ENCODE results near the gene PDXK. TPM values are rescaled to one million over a fixed set of nuclear protein-coding genes. Genes with fewer than 3 reads are reported as not detected.

The PDXK gene
- total RNA-seq, 2 donors from 2014 or later, result 90.9 to 105 TPM

DNA sequence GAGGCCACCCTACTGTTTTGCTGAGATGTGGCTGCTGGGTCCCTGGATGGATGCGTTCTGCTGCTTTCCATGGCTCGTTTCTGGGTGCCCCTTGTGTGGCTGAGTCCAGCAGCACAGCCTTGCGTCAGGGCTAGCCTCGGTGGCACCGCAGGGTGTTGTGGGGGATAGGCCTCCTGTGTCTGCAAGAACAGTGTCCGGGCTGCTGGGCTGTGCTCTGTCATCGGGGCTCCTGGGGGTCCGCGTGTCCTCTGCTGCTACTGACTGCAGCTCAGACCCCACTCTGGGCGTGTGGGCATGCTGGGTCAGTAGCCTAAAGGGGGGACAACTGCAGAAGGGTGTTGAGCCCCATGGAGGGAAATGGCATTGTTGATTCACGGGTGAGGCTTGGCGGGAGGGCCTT is 75.4 kb downstream of the PDXK start:
- no peak for DNase-seq
- peaks cover 3% of the 10 kb centered on the region for H3K4me1 Mint-ChIP-seq
- peaks cover 84% of the 10 kb centered on the region for H3K36me3 ChIP-seq (ENCODE audit: control insufficient read depth, insufficient read depth, low read length)
- no peak overlapping the region for H3K9ac ChIP-seq (ENCODE audit: extremely low read depth, low read length, poor library complexity, severe bottlenecking)
- TF ChIP-seq, protein P1, sequence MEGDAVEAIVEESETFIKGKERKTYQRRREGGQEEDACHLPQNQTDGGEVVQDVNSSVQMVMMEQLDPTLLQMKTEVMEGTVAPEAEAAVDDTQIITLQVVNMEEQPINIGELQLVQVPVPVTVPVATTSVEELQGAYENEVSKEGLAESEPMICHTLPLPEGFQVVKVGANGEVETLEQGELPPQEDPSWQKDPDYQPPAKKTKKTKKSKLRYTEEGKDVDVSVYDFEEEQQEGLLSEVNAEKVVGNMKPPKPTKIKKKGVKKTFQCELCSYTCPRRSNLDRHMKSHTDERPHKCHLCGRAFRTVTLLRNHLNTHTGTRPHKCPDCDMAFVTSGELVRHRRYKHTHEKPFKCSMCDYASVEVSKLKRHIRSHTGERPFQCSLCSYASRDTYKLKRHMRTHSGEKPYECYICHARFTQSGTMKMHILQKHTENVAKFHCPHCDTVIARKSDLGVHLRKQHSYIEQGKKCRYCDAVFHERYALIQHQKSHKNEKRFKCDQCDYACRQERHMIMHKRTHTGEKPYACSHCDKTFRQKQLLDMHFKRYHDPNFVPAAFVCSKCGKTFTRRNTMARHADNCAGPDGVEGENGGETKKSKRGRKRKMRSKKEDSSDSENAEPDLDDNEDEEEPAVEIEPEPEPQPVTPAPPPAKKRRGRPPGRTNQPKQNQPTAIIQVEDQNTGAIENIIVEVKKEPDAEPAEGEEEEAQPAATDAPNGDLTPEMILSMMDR (conservative IDR thresholded peaks at IDR 0.05), result no peak
- H3K36me3 Mint-ChIP-seq (ENCODE audit: low read depth), result peaks cover 65% of the 10 kb centered on the region
- no peaks in the 10 kb centered on the region for H3K27me3 Mint-ChIP-seq (ENCODE audit: insufficient read depth)
- H3K4me3 ChIP-seq (ENCODE audit: low read length), result no peak overlapping the region
- 88 to 91% methylated on average over 6 to 12 of the region's 12 CpGs for WGBS, 2 experiments (ENCODE audit: insufficient coverage in 1 of 2, insufficient read length in 1 of 2)
- no peaks in the 10 kb centered on the region for H3K9me3 ChIP-seq (ENCODE audit: control insufficient read depth, low read length)
- H3K27me3 ChIP-seq (ENCODE audit: control insufficient read depth, insufficient read depth, low read length, poor library complexity, severe bottlenecking), result no peaks in the 10 kb centered on the region
- H3K4me1 ChIP-seq (ENCODE audit: control insufficient read depth, insufficient read depth, low read length), result no peaks in the 10 kb centered on the region
- H3K4me3 Mint-ChIP-seq, result no peak overlapping the region
- H3K27ac ChIP-seq (ENCODE audit: low read depth, low read length), result no peak overlapping the region
- no peaks in the 10 kb centered on the region for H3K9me3 Mint-ChIP-seq
- H3K27ac Mint-ChIP-seq, result no peak overlapping the region

DNA sequence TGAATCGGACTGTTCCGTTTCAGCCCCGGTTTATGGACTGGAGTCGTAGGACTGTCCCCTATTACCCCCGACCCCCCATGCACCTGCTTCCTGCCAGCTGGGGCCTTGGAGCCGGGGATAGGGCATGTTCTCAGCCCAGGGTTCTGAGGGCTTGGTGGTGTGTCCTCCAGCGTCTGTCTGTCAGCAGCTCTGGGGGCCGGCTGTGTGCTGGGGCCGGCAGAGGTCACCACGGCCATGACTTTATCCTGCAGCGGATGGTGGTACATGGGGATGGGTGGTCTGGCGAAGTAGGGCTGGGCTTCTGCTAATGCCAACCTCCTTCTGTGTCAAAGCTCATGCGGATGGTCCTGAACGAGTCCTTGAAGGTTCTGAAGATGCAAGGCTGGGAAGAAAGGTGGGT is 75.9 kb downstream of the PDXK start:
- peaks cover 66% of the 10 kb centered on the region for H3K36me3 Mint-ChIP-seq (ENCODE audit: low read depth)
- no peak for DNase-seq
- TF ChIP-seq, protein P1 (conservative IDR thresholded peaks at IDR 0.05), result no peak
- no peaks in the 10 kb centered on the region for H3K9me3 Mint-ChIP-seq
- 94 to 96% methylated on average over 10 to 14 of the region's 14 CpGs for WGBS, 2 experiments (ENCODE audit: insufficient coverage in 1 of 2, insufficient read length in 1 of 2)
- no peak overlapping the region for H3K27ac Mint-ChIP-seq
- Histone ChIP-seq H3K9me3 (ENCODE audit: control insufficient read depth, low read length) (no peaks in the 10 kb centered on the region), H3K36me3 (ENCODE audit: control insufficient read depth, insufficient read depth, low read length) (peaks cover 87% of the 10 kb centered on the region), H3K4me1 (ENCODE audit: control insufficient read depth, insufficient read depth, low read length) (no peaks in the 10 kb centered on the region), H3K27ac (ENCODE audit: low read depth, low read length) (no peak overlapping the region), H3K27me3 (ENCODE audit: control insufficient read depth, insufficient read depth, low read length, poor library complexity, severe bottlenecking) (no peaks in the 10 kb centered on the region), H3K4me3 (ENCODE audit: low read length) (no peak overlapping the region), H3K9ac (ENCODE audit: extremely low read depth, low read length, poor library complexity, severe bottlenecking) (no peak overlapping the region)
- H3K27me3 Mint-ChIP-seq (ENCODE audit: insufficient read depth), result no peaks in the 10 kb centered on the region
- H3K4me1 Mint-ChIP-seq, result peaks cover 3% of the 10 kb centered on the region
- no peak overlapping the region for H3K4me3 Mint-ChIP-seq

DNA sequence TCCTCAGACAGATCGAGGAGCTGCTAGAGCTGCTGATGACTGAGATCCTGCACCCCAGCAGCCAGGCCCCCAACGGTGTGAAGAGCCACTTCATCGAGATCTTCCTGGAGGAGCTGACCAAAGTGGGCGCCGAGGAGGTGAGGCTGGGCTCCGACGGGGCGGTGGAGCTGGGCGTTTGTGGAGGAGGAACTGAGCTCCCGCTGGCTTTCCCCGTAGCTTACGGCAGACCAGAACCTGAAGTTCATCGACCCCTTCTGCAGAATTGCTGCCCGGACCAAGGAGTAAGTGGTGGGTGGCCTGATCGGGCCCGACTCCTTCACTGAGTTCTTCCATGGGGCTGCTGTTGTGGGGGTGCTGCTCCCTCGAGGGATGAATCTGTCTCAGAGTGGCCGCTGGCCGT is 78.5 kb downstream of the PDXK start:
- no peak overlapping the region for H3K27ac ChIP-seq (ENCODE audit: low read depth, low read length)
- no peak overlapping the region for H3K9ac ChIP-seq (ENCODE audit: extremely low read depth, low read length, poor library complexity, severe bottlenecking)
- H3K4me3 Mint-ChIP-seq, result no peak overlapping the region
- no peak for DNase-seq
- no peaks in the 10 kb centered on the region for H3K27me3 ChIP-seq (ENCODE audit: control insufficient read depth, insufficient read depth, low read length, poor library complexity, severe bottlenecking)
- no peaks in the 10 kb centered on the region for H3K9me3 ChIP-seq (ENCODE audit: control insufficient read depth, low read length)
- H3K27me3 Mint-ChIP-seq (ENCODE audit: insufficient read depth), result no peaks in the 10 kb centered on the region
- H3K27ac Mint-ChIP-seq, result no peak overlapping the region
- no peaks in the 10 kb centered on the region for H3K4me1 ChIP-seq (ENCODE audit: control insufficient read depth, insufficient read depth, low read length)
- peaks cover 77% of the 10 kb centered on the region for H3K36me3 Mint-ChIP-seq (ENCODE audit: low read depth)
- H3K4me3 ChIP-seq (ENCODE audit: low read length), result no peak overlapping the region
- no peaks in the 10 kb centered on the region for H3K9me3 Mint-ChIP-seq
- 94 to 95% methylated on average over 17 to 19 of the region's 19 CpGs for WGBS, 2 experiments (ENCODE audit: insufficient coverage in 1 of 2, insufficient read length in 1 of 2)
- TF ChIP-seq, protein P1 (conservative IDR thresholded peaks at IDR 0.05), result no peak
- peaks cover 93% of the 10 kb centered on the region for H3K36me3 ChIP-seq (ENCODE audit: control insufficient read depth, insufficient read depth, low read length)
- no peaks in the 10 kb centered on the region for H3K4me1 Mint-ChIP-seq

Measured in endodermal cell (in vitro differentiated cells).